PFSK-1 (cell line): ENCODE results near the gene CEP83.

ENCODE experiments used
- FOXP2 ChIP-seq: optimal IDR thresholded peaks from 2 replicates; pipeline ENCODE3; 2011; ENCODE audit warnings: borderline replicate concordance, control low read depth, inconsistent platforms; ENCODE audit not compliant: insufficient read depth; ENCODE audit errors: extremely low read length, extremely low read depth
- POLR2AphosphoS5 ChIP-seq: IDR thresholded peaks from 2 replicates; pipeline ENCODE4 v1.6.1; 2012; ENCODE audit warnings: low read depth, mild to moderate bottlenecking, control low read depth, low read length, moderate library complexity
- SIN3A ChIP-seq: IDR thresholded peaks from 2 replicates; pipeline ENCODE4 v1.6.1; 2012; ENCODE audit warnings: mild to moderate bottlenecking, low read length, moderate library complexity, borderline replicate concordance; ENCODE audit not compliant: insufficient read depth
- TAF1 ChIP-seq: IDR thresholded peaks from 2 replicates; pipeline ENCODE4 v1.6.1; 2012; ENCODE audit warnings: low read length, control low read depth, borderline replicate concordance; ENCODE audit not compliant: insufficient read depth
- TF ChIP-seq, protein P1 (sequence below), 2 experiments: IDR thresholded peaks; 2 replicates each; pipeline versions ENCODE4 v1.6.1 to v1.8.0; 2011 to 2012; ENCODE audit warnings: low read depth in 2 of 2, low read length in 2 of 2, control low read depth in 1 of 2, inconsistent platforms in 1 of 2, mild to moderate bottlenecking in 1 of 2, moderate library complexity in 1 of 2; ENCODE audit not compliant: insufficient read depth in 1 of 2

The CEP83 gene

DNA sequence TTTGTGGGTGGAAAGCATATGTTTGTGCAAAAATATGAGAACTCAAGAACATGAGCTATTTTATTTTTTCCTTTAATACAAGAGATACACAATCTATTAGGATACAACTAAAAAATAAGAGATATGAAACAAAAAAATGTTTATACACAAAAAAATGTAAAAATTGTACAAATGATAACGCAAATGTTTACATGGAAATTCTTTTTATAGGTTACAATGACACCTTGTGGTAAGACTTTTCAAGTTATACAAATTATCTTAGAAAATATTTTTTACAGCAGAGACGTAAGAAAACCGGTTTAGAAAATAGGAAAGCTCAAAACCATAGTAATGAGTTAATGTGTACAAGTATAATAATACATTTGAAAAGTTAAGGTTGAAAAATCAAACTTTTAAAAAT is 25.5 kb downstream of the CEP83 start:
- TF ChIP-seq FOXP2 (no peak), SIN3A (no peak), TAF1 (no peak), POLR2AphosphoS5 (no peak)
- TF ChIP-seq, protein P1, sequence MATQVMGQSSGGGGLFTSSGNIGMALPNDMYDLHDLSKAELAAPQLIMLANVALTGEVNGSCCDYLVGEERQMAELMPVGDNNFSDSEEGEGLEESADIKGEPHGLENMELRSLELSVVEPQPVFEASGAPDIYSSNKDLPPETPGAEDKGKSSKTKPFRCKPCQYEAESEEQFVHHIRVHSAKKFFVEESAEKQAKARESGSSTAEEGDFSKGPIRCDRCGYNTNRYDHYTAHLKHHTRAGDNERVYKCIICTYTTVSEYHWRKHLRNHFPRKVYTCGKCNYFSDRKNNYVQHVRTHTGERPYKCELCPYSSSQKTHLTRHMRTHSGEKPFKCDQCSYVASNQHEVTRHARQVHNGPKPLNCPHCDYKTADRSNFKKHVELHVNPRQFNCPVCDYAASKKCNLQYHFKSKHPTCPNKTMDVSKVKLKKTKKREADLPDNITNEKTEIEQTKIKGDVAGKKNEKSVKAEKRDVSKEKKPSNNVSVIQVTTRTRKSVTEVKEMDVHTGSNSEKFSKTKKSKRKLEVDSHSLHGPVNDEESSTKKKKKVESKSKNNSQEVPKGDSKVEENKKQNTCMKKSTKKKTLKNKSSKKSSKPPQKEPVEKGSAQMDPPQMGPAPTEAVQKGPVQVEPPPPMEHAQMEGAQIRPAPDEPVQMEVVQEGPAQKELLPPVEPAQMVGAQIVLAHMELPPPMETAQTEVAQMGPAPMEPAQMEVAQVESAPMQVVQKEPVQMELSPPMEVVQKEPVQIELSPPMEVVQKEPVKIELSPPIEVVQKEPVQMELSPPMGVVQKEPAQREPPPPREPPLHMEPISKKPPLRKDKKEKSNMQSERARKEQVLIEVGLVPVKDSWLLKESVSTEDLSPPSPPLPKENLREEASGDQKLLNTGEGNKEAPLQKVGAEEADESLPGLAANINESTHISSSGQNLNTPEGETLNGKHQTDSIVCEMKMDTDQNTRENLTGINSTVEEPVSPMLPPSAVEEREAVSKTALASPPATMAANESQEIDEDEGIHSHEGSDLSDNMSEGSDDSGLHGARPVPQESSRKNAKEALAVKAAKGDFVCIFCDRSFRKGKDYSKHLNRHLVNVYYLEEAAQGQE (IDR thresholded peaks at IDR 0.05; ENCODE audit: insufficient read depth in 1 of 2, low read depth in 2 of 2, low read length in 2 of 2), result no peak

DNA sequence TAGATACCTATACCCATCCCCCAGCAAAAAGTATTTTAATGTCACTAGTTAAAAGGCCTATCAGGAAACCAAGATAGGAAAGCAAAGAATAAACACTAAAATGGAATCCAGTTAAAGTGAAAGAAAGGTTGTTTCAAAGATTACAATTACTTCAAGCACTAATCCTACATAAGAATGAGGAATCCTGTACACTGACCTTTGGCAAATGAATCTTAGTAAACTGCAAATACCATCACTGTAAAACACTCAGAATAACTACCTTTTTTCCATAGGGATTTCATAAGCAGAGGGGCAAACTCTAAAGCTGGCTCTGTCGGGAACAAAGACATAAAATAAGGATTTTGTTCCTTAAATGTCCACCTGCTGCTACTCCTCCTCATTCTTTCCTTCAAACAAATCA is 25.9 kb downstream of the CEP83 start:
- TF ChIP-seq SIN3A, result no peak
- no peak for TF ChIP-seq FOXP2
- TF ChIP-seq, protein P1 (IDR thresholded peaks at IDR 0.05; ENCODE audit: insufficient read depth in 1 of 2, low read depth in 2 of 2, low read length in 2 of 2), result no peak
- no peak for TF ChIP-seq POLR2AphosphoS5
- no peak for TF ChIP-seq TAF1

DNA sequence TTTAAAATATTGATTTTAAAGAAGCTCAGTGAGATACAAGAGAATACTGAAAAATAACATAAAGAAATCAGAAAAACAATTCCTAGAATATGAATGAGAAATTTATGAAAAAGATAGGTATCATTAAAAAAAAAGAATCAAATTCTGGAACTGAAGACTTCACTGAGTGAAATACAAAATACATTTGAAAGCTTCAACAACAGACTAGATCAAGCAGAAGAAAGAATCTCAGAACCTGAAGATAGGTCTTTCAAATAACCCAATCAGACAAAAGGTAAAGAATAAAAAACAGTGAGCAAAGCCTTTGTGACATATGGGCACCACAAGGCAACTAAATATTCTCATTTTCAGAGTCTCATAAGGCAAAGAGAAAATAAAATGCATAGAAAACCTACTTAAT is 29.4 kb downstream of the CEP83 start:
- TF ChIP-seq TAF1 (no peak), SIN3A (no peak), FOXP2 (no peak), POLR2AphosphoS5 (no peak)
- TF ChIP-seq, protein P1 (IDR thresholded peaks at IDR 0.05; ENCODE audit: insufficient read depth in 1 of 2, low read depth in 2 of 2, low read length in 2 of 2), result no peak

DNA sequence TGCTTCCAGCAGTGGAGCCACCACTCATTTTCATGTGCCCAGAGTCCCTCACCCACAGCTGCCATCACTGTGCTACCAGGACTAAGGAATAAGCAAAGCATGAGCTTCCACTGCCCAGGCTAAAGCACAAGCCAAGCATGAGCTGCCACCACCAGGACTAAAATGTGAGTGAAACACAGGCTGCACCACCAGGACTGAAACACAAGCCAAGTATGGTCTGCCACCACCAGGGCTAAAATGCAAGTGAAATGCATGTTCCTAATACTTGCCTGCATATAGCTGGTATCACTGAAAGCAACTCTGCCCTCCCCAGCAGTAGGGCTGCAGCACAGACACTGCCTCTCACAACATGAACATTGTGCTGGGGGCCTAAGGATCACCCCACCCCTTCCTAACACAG is 30.0 kb downstream of the CEP83 start:
- TF ChIP-seq SIN3A (no peak), FOXP2 (no peak), POLR2AphosphoS5 (no peak), TAF1 (no peak)
- TF ChIP-seq, protein P1 (IDR thresholded peaks at IDR 0.05; ENCODE audit: insufficient read depth in 1 of 2, low read depth in 2 of 2, low read length in 2 of 2), result no peak

DNA sequence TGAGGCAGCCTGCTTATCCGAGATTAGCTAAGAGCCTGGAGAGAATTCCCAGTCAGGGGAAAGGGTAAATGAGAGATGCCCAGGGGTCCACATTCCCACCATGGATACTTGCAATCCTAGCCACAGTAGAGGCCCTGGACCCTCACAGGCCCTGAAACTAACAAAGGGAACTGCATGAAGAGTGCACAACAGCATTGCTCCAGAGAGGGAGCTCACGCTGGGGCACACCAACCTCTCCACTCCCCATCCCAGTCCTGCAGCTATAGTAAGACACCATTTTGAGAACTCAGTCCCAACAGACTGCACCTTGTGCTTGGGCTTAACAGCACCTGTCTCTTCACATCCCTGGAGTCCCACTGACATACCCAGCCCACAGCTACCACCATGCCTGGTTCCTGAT is 30.5 kb downstream of the CEP83 start:
- TF ChIP-seq SIN3A (no peak), FOXP2 (no peak)
